Measurements from ENCODE around the gene EGF. TPM values are rescaled to one million over a fixed set of nuclear protein-coding genes. Genes with fewer than 3 reads are reported as not detected.
A peak's percentile ranks its signal among the peaks of the same experiment; 100 is the strongest.

EGF gene
- total RNA-seq, 1 experiment from 2014 or later, result 26.7 TPM

DNA sequence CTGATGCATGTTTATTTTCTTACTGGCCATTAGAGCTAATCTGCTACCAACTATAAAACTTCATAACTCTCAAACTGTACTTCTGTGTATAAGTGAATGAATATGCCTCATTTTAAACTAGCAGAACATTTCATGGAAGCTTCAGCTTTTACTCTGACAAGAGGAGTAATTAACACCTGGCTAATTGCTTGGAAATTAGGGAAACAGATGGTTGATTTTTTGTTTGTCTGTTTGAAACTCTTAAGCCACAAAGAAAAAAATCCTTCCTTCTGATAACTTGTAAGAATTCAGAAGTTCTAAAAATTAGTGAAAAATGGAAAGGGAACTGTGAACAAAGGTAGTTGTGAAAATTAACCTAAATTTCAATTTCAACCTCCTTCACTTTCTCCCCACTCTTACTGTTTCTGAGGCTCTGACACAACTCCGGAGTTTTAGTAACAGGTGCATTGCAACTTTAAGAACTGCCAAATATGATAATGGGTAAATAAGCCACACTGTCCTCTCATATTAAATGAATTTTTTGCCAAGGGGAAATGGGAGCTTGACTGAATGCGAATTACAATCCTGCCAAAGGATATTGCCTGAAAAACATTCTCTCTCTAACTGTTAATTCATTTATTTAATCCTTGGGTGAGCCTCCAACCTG, 1.0 kb downstream of the EGF start:
- ChIA-PET POLR2A (ENCODE audit: low non-redundant PET) (interaction anchor here (0.6 kb wide), 1 partner anchor 572 kb away, joined by 7 read pairs; no protein-coding TSS in a partner anchor), CTCF (no interaction called here)
- H3K9me3 ChIP-seq (ENCODE audit: low read depth, low read length, poor library complexity, severe bottlenecking), result no peaks in the 10 kb centered on the region
- no TSS peak for BruUV-seq (replicated peaks)
- no peaks in the 10 kb centered on the region for H3K27me3 ChIP-seq (replicated peaks; ENCODE audit: insufficient read depth, low read depth, low read length, poor library complexity)
- intact Hi-C loops (cut with micrococcal nuclease; ENCODE audit: unreplicated experiment), result no loop called here
- DNase-seq (ENCODE audit: low spot score), result no peak
- TF ChIP-seq, protein P1, sequence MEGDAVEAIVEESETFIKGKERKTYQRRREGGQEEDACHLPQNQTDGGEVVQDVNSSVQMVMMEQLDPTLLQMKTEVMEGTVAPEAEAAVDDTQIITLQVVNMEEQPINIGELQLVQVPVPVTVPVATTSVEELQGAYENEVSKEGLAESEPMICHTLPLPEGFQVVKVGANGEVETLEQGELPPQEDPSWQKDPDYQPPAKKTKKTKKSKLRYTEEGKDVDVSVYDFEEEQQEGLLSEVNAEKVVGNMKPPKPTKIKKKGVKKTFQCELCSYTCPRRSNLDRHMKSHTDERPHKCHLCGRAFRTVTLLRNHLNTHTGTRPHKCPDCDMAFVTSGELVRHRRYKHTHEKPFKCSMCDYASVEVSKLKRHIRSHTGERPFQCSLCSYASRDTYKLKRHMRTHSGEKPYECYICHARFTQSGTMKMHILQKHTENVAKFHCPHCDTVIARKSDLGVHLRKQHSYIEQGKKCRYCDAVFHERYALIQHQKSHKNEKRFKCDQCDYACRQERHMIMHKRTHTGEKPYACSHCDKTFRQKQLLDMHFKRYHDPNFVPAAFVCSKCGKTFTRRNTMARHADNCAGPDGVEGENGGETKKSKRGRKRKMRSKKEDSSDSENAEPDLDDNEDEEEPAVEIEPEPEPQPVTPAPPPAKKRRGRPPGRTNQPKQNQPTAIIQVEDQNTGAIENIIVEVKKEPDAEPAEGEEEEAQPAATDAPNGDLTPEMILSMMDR (conservative IDR thresholded peaks at IDR 0.05; ENCODE audit: low read depth, low read length), result no peak
- TF ChIP-seq EZH2 (IDR thresholded peaks at IDR 0.05; ENCODE audit: borderline replicate concordance, low read depth, low read length, poor library complexity, severe bottlenecking), result no peak
- no peaks in the 10 kb centered on the region for H3K36me3 ChIP-seq (ENCODE audit: insufficient read depth, low read length, poor library complexity, severe bottlenecking)
- H3K4me3 ChIP-seq (ENCODE audit: low read depth, low read length, poor library complexity, severe bottlenecking), result peak overlapping the region; percentile 49
- H3K4me1 ChIP-seq (ENCODE audit: insufficient read depth, low read length, poor library complexity, severe bottlenecking), result peaks cover 33% of the 10 kb centered on the region
- peak overlapping the region; percentile 86 for H3K27ac ChIP-seq (ENCODE audit: low read depth, low read length, poor library complexity, severe bottlenecking)

- intact Hi-C loops (cut with micrococcal nuclease; ENCODE audit: unreplicated experiment), result no loop called here
- ChIA-PET POLR2A (ENCODE audit: low non-redundant PET) (interaction anchor here (0.6 kb wide), 1 partner anchor 572 kb away, joined by 7 read pairs; no protein-coding TSS in a partner anchor), CTCF (no interaction called here)
- Histone ChIP-seq H3K4me1 (ENCODE audit: insufficient read depth, low read length, poor library complexity, severe bottlenecking) (peaks cover 33% of the 10 kb centered on the region), H3K27ac (ENCODE audit: low read depth, low read length, poor library complexity, severe bottlenecking) (peak overlapping the region; percentile 86), H3K27me3 (replicated peaks; ENCODE audit: insufficient read depth, low read depth, low read length, poor library complexity) (no peaks in the 10 kb centered on the region), H3K4me3 (ENCODE audit: low read depth, low read length, poor library complexity, severe bottlenecking) (peak overlapping the region; percentile 49), H3K9me3 (ENCODE audit: low read depth, low read length, poor library complexity, severe bottlenecking) (no peaks in the 10 kb centered on the region), H3K36me3 (ENCODE audit: insufficient read depth, low read length, poor library complexity, severe bottlenecking) (no peaks in the 10 kb centered on the region)
- BruUV-seq (replicated peaks), result no TSS peak
- no peak for DNase-seq (ENCODE audit: low spot score)
- no peak for TF ChIP-seq EZH2 (IDR thresholded peaks at IDR 0.05; ENCODE audit: borderline replicate concordance, low read depth, low read length, poor library complexity, severe bottlenecking)
- TF ChIP-seq, protein P1 (conservative IDR thresholded peaks at IDR 0.05; ENCODE audit: low read depth, low read length), result no peak
These were observed 1.6 kb downstream of the EGF start for GRCh38 chr4:109914322-109914721.

DNA sequence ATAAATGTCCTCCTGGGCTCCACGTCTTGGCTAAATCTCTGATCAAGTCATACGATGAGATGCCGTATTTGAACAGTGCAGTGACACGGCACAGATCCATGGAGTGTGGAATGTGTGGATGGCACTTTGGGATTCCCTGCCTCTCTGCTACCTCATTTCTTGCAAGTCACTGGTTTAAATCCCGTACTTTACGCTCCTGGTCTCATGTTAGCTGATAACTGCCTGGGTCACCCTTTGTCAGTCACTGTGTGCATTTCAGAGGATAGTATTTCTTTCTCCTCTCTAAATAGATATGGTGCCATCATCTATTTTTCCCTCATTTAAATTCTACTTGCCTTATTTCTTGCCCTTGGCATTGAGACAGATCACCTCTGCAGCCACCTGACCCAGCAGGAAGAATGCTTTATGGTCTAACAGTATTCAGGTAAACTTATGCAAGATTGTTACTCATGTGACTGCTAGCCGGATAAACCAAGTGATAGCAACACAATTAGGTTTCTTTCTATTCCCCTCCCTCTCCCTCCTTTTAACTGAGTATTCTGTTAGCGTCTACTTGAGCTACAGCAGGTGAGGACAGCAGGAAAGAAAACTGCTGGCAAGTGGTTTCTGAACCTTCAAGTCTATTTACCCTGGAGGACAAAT, 2.8 kb downstream of the EGF start:
- peak overlapping the region; percentile 49 for H3K4me3 ChIP-seq (ENCODE audit: low read depth, low read length, poor library complexity, severe bottlenecking)
- intact Hi-C loops (cut with micrococcal nuclease; ENCODE audit: unreplicated experiment), result no loop called here
- H3K27ac ChIP-seq (ENCODE audit: low read depth, low read length, poor library complexity, severe bottlenecking), result peak overlapping the region; percentile 86
- H3K36me3 ChIP-seq (ENCODE audit: insufficient read depth, low read length, poor library complexity, severe bottlenecking), result no peaks in the 10 kb centered on the region
- H3K27me3 ChIP-seq (replicated peaks; ENCODE audit: insufficient read depth, low read depth, low read length, poor library complexity), result no peaks in the 10 kb centered on the region
- ChIA-PET POLR2A (ENCODE audit: low non-redundant PET) (interaction anchor here (0.7 kb wide), 1 partner anchor 1107 kb away, joined by 3 read pairs; no protein-coding TSS in a partner anchor), CTCF (interaction anchor here (0.6 kb wide), 1 partner anchor 252 kb away, joined by 7 read pairs; no protein-coding TSS in a partner anchor)
- peaks cover 33% of the 10 kb centered on the region for H3K4me1 ChIP-seq (ENCODE audit: insufficient read depth, low read length, poor library complexity, severe bottlenecking)
- no TSS peak for BruUV-seq (replicated peaks)
- H3K9me3 ChIP-seq (ENCODE audit: low read depth, low read length, poor library complexity, severe bottlenecking), result no peaks in the 10 kb centered on the region
- DNase-seq (ENCODE audit: low spot score), result no peak
- no peak for TF ChIP-seq EZH2 (IDR thresholded peaks at IDR 0.05; ENCODE audit: borderline replicate concordance, low read depth, low read length, poor library complexity, severe bottlenecking)
- TF ChIP-seq, protein P1 (conservative IDR thresholded peaks at IDR 0.05; ENCODE audit: low read depth, low read length), result no peak

Measured in A673 (cell line).